Sigmoid colon (tissue), 3 donors: ENCODE measurements around the gene B3GALT4.

Experiments
- CTCF ChIP-seq, 4 experiments: fragments of 450-650 bp in 3 of 4; fragments of 200-600 bp in 1 of 4; IDR thresholded peaks; one replicate each; pipeline ENCODE4 v1.5.1; 2016 to 2019; ENCODE audit warnings: antibody characterized with exemption in 4 of 4, mild to moderate bottlenecking in 3 of 4, moderate library complexity in 2 of 4
- POLR2A ChIP-seq, 2 donors: fragments of 450-650 bp; IDR thresholded peaks; one replicate each; pipeline ENCODE4 v1.6.1; 2016; ENCODE audit warnings: antibody characterized with exemption in 2 of 2, mild to moderate bottlenecking in 2 of 2, moderate library complexity in 2 of 2

GRCh38 chr6:33252759-33253158 lies 24.2 kb upstream of the B3GALT4 start:
- TF ChIP-seq CTCF (IDR thresholded peaks at IDR 0.05), result no peak
- TF ChIP-seq POLR2A (IDR thresholded peaks at IDR 0.05), result no peak
